Activated CD8-positive, alpha-beta memory T cell treated with anti-CD3 and anti-CD28 coated beads for 36 hours (primary cell): Measurements from ENCODE around the gene NHLRC4. TPM values are rescaled to one million over a fixed set of nuclear protein-coding genes. Genes with fewer than 3 reads are reported as not detected.

Source experiments
- CTCF ChIA-PET: fragments of 350-600 bp; sonication (Branson Sonifier 250); formaldehyde crosslinking; loops from one replicate; lab custom pipeline; 2021; ENCODE audit warnings: antibody characterized with exemption; lab: Charles Lee
- POLR2A ChIA-PET: fragments of 350-600 bp; sonication (Branson Sonifier 250); formaldehyde crosslinking; loops from one replicate; lab custom pipeline; 2021; ENCODE audit warnings: antibody characterized with exemption; lab: Charles Lee
- total RNA-seq, 2 experiments: library from RNA; stranded (reverse); gene quantifications; one replicate each; pipeline ENCODE4 v1.2.3, GENCODE V29; 2021

Gene NHLRC4
- total RNA-seq, 2 experiments from 2014 or later = 0.25 to 0.27 TPM

DNA sequence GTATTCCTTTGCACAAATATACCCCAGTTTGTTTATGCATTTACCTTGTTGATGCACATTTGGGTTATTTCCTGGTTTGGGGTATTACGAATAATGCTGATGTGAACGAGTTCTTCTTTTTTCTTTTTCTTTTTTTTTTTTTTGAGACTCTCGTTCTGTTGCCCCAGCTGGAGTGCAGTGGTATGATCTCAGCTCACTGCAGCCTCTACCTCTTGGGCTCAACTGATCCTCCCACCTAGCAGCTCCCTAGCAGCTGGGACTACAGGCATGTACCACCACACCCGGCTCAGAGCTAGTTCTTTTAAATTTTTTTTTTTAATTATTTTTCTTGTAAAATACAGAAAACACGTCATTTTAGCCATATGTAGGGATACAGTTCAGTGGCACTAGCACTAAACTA is 37.1 kb downstream of the NHLRC4 start:
- CTCF ChIA-PET = no interaction called here

GRCh38 chr16:606656-607307 is 40.0 kb downstream of the NHLRC4 start:
- ChIA-PET CTCF (interaction anchor here (0.6 kb wide), 1 partner anchor 9 kb away, joined by 3 read pairs; no protein-coding TSS in a partner anchor), POLR2A (no interaction called here)

More for the DNA sequence above, 37.1 kb downstream of the NHLRC4 start:
- POLR2A ChIA-PET = no interaction called here

DNA sequence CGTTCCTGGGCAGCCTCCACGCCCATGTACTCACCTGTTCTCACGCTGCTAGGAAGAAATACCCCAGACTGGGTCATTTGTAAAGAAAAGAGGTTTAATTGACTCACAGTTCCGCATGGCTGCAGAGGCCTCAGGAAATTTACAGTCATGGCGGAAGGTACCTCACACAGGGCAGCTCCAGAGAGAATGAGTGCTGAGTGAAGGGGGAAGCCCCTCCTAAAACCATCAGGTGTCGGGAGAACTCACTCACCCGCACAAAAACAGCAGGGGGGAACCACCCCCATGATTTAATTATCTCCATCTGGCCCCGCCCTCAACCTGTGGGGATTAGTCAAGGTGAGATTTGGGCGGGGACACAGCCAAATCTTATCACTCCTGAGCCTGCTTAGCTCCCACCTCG is 41.2 kb downstream of the NHLRC4 start:
- ChIA-PET CTCF (interaction anchor here (2.5 kb wide), 1 partner anchor 28 kb away, joined by 8 read pairs; no protein-coding TSS in a partner anchor), POLR2A (no interaction called here)

GRCh38 chr16:609316-609715 is 42.5 kb downstream of the NHLRC4 start:
- ChIA-PET CTCF (interaction anchor here (0.8 to 2.5 kb wide), 2 partner anchors 8 to 30 kb away, joined by 3 to 8 read pairs; no protein-coding TSS in a partner anchor), POLR2A (interaction anchor here (0.6 kb wide), 1 partner anchor 11 kb away, joined by 4 read pairs; no protein-coding TSS in a partner anchor)

GRCh38 chr16:609984-610383 is 43.2 kb downstream of the NHLRC4 start:
- ChIA-PET POLR2A (no interaction called here), CTCF (interaction anchor here (0.8 to 2.5 kb wide), 2 partner anchors 9 to 30 kb away, joined by 3 to 8 read pairs; no protein-coding TSS in a partner anchor)

DNA sequence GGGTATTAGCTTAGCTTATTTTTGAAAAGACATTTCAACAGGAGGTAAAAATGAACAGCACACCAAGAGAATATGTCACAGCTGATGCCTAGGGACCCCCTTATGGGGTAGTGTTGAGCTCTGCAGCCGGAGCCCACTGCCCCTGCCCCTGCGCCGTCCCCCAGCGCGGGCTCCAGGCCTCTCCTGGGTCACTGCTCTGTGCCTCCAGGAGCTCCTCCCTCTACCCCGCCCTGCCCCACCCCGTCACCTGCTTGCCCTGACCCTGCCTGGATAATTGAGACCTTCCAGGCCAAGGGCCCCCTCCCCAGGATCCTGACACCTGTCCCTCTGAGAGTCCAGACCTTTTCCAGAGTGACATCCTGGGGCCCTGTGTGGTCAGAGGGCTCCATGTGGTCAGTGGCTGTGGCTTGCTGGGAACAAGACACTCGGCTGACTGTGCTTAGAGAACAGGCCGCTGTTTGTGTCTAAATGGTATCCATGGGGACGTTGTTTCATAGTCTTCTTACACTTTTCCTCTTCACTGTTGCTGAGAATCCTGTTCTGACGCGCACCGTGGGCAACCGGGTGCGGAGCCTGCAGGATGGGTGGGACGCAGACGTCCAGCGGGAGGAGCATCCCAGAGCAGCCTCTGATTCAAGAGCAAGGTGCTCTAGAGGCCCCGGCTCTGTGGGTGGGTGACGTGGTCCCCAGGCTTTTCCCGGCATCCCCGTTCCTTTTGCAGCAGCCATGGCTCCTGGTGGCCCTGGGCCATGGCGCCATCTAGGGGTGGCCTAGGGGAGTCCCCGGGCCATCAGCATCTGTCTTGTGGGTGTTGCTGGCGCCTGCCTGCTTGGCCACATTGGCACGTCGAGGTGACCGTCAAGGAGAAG is 43.9 kb downstream of the NHLRC4 start:
- CTCF ChIA-PET = no interaction called here
- POLR2A ChIA-PET = no interaction called here

GRCh38 chr16:615122-615521 is 48.3 kb downstream of the NHLRC4 start:
- POLR2A ChIA-PET = no interaction called here

GRCh38 chr16:616733-617586 is 50.2 kb downstream of the NHLRC4 start:
- ChIA-PET POLR2A (no interaction called here), CTCF (no interaction called here)

More at GRCh38 chr16:615122-615521, 48.3 kb downstream of the NHLRC4 start:
- CTCF ChIA-PET = no interaction called here

GRCh38 chr16:617855-618254 is 51.0 kb downstream of the NHLRC4 start:
- POLR2A ChIA-PET = no interaction called here
- CTCF ChIA-PET = no interaction called here

Other genes starting within 250 kb of the NHLRC4 start
- 10 to 100 TPM; 24.7 to 25.6 TPM for gene AXIN1, start 214.3 kb upstream of the NHLRC4 start, total RNA-seq
- 10 to 100 TPM; 94.6 to 97.6 TPM for gene MRPL28, start 196.5 kb upstream of the NHLRC4 start, total RNA-seq
- gene PGAP6, start 185.0 kb upstream of the NHLRC4 start, total RNA-seq = 10 to 100 TPM; 33.9 to 36.9 TPM
- 10 to 100 TPM; 16.6 to 17.7 TPM for gene NME4, start 169.8 kb upstream of the NHLRC4 start, total RNA-seq
- gene DECR2, start 165.1 kb upstream of the NHLRC4 start, total RNA-seq = 10 to 100 TPM in 1 of 2 experiments, 1 to 10 TPM in 1; 8.2 to 10.2 TPM
- gene RAB11FIP3, start 141.4 kb upstream of the NHLRC4 start, total RNA-seq = 10 to 100 TPM; 28.2 to 29.3 TPM
- gene CAPN15, start 39.3 kb upstream of the NHLRC4 start, total RNA-seq = 100 to 1,000 TPM; 107 to 108 TPM
- gene PRR35, start 6.6 kb upstream of the NHLRC4 start, total RNA-seq = not detected
- 10 to 100 TPM; 46.7 to 50.8 TPM for gene PIGQ, start 3.0 kb downstream of the NHLRC4 start, total RNA-seq
- 10 to 100 TPM in 1 of 2 experiments, 1 to 10 TPM in 1; 8.9 to 11.1 TPM for gene RAB40C, start 23.1 kb downstream of the NHLRC4 start, total RNA-seq
- gene WFIKKN1, start 64.0 kb downstream of the NHLRC4 start, total RNA-seq = under 1 TPM; 0.15 to 0.19 TPM
- 100 to 1,000 TPM; 136 to 137 TPM for gene METTL26, start 69.3 kb downstream of the NHLRC4 start, total RNA-seq
- gene MCRIP2, start 74.8 kb downstream of the NHLRC4 start, total RNA-seq = 10 to 100 TPM; 63.5 to 73.0 TPM
- 10 to 100 TPM; 87.3 to 89.6 TPM for gene WDR90, start 82.4 kb downstream of the NHLRC4 start, total RNA-seq
- gene RHOT2, start 101.1 kb downstream of the NHLRC4 start, total RNA-seq = 100 to 1,000 TPM; 136 to 147 TPM
- gene RHBDL1, start 108.7 kb downstream of the NHLRC4 start, total RNA-seq = under 1 TPM; 0.48 to 0.63 TPM
- gene STUB1, start 113.4 kb downstream of the NHLRC4 start, total RNA-seq = 100 to 1,000 TPM; 100 to 106 TPM
- 10 to 100 TPM; 48.7 to 49.3 TPM for gene JMJD8, start 117.3 kb downstream of the NHLRC4 start, total RNA-seq
- 10 to 100 TPM; 22.0 to 23.6 TPM for gene WDR24, start 123.4 kb downstream of the NHLRC4 start, total RNA-seq
- 1 to 10 TPM; 4.1 to 5.7 TPM for gene FBXL16, start 138.8 kb downstream of the NHLRC4 start, total RNA-seq
- gene METRN, start 148.1 kb downstream of the NHLRC4 start, total RNA-seq = 10 to 100 TPM; 35.3 to 37.7 TPM
- 10 to 100 TPM; 69.1 to 69.9 TPM for gene ANTKMT, start 154.1 kb downstream of the NHLRC4 start, total RNA-seq
- gene CCDC78, start 159.4 kb downstream of the NHLRC4 start, total RNA-seq = 1 to 10 TPM; 8.6 TPM
- gene HAGHL, start 160.1 kb downstream of the NHLRC4 start, total RNA-seq = 10 to 100 TPM; 29.0 to 31.5 TPM
- gene CIAO3, start 174.0 kb downstream of the NHLRC4 start, total RNA-seq = 10 to 100 TPM; 33.4 to 34.5 TPM
- gene MSLN, start 193.7 kb downstream of the NHLRC4 start, total RNA-seq = not detected
- 10 to 100 TPM; 40.6 to 44.4 TPM for gene RPUSD1, start 221.4 kb downstream of the NHLRC4 start, total RNA-seq
- 100 to 1,000 TPM; 122 to 128 TPM for gene CHTF18, start 221.6 kb downstream of the NHLRC4 start, total RNA-seq
- not detected for gene GNG13, start 233.7 kb downstream of the NHLRC4 start, total RNA-seq